Astrocyte (in vitro differentiated cells and primary cell): Measurements from ENCODE around the gene UBE2G2.

Experiments used
- EZH2 ChIP-seq: IDR thresholded peaks from 2 replicates; pipeline ENCODE4 v1.6.1; 2012; ENCODE audit warnings: mild to moderate bottlenecking, low read length, inconsistent platforms; ENCODE audit not compliant: insufficient read depth
- TF ChIP-seq, protein P1 (sequence below): IDR thresholded peaks from 2 replicates; pipeline ENCODE4 v1.5.1; 2011; ENCODE audit warnings: low read depth, mild to moderate bottlenecking, inconsistent platforms, low read length, moderate library complexity; ENCODE audit not compliant: insufficient read depth

DNA sequence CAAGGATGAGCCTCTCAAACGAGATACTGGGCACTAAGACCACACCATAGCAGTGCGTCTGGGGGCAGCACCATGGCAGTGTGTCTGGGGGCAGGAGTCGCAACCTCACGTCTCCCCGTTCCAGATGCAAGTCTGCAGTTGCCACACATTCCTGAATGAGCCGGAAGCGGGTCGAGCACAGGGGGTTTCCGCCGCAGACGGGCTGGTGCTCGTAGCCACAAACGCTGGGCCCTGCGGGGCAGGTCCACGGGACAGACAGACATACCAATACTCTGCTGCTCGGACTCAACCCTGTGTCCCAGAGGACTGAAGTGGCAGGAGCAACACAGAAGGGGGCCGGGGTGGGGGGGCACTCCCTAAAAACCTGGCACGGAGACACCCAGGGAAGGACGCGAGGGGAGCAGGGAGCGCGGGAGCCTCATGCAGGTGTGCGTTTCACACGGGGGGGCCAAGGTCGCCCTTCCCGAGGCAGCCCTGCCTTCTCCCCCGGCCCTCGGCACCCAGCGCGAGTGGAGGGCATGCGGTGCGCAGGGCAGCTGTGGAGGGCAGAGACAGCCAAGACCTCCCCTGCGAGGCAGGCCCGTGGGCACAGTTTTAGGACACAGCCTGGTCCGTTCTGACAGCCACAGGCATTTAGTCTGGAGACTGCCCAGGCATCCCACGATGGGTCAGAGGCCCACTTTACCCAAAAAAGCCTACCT is 47.4 kb upstream of the UBE2G2 start:
- TF ChIP-seq, protein P1, sequence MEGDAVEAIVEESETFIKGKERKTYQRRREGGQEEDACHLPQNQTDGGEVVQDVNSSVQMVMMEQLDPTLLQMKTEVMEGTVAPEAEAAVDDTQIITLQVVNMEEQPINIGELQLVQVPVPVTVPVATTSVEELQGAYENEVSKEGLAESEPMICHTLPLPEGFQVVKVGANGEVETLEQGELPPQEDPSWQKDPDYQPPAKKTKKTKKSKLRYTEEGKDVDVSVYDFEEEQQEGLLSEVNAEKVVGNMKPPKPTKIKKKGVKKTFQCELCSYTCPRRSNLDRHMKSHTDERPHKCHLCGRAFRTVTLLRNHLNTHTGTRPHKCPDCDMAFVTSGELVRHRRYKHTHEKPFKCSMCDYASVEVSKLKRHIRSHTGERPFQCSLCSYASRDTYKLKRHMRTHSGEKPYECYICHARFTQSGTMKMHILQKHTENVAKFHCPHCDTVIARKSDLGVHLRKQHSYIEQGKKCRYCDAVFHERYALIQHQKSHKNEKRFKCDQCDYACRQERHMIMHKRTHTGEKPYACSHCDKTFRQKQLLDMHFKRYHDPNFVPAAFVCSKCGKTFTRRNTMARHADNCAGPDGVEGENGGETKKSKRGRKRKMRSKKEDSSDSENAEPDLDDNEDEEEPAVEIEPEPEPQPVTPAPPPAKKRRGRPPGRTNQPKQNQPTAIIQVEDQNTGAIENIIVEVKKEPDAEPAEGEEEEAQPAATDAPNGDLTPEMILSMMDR, result no peak
- no peak for TF ChIP-seq EZH2
